GM21619 (cell line): Measurements from ENCODE around the gene MIS18BP1.
"Not testable (repeated sequence)": the region's sequence is repeated elsewhere in the genome, so short reads cannot be mapped to it uniquely, and the experiment has no call there.

ENCODE experiments used
- ATAC-seq: cut with Tn5 transposase; IDR thresholded peaks from one replicate; pipeline ENCODE4 v1.9.1; 2021; ENCODE audit not compliant: unreplicated experiment

The MIS18BP1 gene

DNA sequence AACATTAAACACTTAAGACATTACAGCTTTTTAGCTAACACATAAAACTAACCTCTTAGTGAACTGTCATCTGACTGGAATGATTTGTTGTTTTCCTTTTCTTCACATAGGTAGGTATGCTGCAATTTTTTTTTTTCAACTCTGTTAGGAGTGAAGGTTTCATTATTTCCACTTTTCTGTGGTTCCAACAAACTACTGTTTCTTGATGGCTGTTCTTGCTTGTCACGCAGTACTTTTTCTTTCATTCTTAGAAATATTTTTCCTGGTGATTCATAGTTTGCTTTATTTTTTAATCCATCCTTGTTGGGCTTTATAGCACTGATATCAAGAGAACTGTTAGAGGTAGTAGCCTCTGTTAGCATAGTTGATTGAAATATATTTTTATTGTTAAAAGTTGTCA, 6.3 kb downstream of the MIS18BP1 start:
- ATAC-seq = no peak

DNA sequence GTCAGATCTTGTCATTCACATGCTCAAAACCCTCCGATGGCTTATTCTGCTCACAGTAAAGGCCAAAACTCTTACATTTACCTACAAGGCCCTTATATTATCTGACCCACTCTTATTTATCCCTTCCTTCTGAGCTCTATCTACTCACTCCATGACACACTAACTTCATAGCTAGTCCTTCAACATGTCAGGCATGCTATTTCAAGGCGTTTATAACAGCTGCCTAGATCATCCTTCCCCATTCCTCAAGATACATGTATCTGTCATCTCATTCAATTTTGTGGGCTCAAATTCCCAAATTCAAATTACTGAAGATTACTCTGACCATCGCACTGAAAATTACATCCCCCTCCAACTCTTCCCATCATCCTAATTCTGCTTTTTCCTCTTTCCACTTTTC, 6.9 kb downstream of the MIS18BP1 start:
- ATAC-seq = no peak

DNA sequence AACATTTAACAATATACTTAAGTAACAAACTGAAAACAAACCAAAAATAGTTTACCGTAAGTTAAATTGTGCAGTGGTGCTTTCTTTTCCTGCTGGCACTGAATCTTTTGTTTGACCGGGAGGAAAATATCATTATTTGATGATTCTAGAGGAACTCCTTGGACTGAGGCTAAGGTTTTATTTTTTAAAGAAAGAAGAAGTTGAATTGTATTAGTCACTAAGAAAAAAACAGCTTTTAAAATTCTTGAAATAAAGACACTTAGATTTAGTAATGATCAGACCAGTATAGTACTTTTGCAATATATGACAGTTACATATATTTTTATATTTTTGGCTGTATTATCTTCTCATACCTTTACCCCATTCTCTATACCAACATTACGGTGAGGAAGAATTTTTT, 10.3 kb downstream of the MIS18BP1 start:
- ATAC-seq = no peak

DNA sequence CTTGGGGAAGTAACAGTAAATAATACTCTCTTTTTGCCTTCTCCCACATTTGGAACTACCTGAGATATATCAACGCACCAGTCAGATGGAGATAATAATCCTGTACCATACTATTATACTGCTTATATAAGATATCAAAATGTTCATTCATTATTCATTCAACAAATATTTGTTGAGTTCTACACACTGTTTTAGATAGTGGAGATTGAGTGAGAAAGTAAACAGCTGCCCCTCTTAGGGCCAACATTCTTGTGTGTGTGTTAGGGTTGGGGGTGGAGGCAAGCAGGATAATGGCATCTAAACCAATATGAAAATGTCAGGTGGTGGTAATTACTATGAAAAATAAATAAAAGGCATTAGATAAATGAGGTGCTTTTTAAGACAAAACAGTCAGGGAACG, 14.0 kb downstream of the MIS18BP1 start:
- no peak for ATAC-seq

DNA sequence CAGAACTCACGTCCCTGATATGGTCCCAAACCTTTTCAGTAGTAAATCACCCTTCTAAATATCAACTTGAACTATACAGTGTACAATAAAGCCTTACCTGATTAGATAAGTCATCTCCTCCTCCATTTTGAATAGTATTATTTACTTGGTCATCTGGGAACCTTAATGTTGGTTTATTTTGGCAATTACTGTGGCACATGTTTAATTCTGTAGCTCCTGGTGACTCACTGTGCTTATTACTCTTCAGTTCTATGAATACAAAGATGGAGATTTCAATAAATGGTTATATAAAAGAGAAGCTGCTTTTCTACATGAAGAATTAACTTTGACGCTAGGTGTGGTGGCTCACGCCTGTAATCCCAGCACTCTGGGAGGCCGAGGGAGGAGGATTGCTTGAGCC, 25.4 kb downstream of the MIS18BP1 start:
- ATAC-seq = no peak

DNA sequence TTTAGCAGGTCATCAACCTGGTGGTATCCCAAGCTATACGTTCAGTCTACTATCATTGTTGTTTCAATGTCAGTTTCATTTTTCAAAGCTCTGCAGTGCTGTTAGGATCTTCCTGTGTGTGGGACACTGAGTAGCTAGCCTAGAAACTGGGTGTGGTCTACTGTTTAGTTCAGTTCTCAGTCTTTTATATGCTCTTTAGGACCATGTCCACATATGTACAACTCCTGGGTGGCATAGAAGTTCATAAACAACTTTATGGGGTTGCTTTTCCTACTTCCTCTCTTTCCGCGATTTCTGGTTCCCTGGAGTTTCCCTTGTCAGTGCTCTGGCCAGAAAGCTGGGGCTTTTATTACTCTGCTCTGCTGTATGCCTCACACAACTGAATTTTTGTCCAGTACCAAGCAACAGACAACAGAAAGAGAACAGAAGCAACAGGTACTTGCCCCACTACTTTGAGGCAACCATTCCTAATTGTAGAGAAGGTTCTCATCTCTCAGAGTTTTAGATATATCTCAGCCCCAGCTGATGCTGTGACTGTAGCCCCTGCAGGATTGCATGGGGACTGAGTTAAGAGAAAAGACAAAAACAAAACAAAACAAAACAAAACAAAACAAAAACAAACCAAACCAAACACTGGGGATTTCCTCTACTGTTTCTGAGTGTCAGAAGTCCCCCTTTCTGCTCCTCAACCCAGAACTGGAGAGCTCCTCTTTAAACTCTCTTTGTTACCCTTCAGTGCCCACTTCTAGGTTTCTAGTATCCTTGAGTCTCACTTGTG, 30.3 kb downstream of the MIS18BP1 start:
- ATAC-seq = peak; percentile 49

DNA sequence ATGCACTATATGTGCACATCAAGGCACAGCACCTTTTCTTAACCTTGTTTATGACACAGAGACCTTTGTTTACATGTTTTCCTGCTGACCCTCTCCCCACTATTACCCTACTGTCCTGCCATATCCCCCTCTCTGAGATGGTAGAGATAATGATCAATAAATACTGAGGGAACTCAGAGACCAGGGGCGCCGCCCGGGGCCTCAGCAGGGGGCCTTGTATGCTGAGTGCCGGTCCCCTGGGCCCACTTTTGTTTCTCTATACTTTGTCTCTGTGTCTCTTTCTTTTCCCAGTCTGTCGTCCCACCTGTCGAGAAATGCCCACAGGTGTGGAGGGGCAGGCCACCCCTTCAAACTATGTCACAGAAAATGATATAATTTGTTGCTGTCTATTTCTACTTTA, 38.7 kb downstream of the MIS18BP1 start:
- ATAC-seq = not testable (repeated sequence)

DNA sequence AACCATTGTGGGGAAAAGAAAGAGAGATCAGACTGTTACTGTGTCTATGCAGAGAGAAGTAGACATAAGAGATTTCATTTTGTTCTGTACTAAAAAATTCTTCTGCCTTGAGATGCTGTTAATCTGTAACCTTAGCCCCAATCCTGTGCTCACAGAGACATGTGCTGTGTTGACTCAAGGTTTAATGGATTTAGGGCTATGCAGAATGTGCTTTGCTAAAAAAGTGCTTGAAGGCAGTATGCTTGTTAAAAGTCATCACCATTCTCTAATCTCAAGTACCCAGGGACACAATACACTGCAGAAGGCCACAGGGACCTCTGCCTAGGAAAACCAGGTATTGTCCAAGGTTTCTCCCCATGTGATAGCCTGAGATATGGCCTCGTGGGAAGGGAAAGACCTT, 39.3 kb downstream of the MIS18BP1 start:
- ATAC-seq = not testable (repeated sequence)

DNA sequence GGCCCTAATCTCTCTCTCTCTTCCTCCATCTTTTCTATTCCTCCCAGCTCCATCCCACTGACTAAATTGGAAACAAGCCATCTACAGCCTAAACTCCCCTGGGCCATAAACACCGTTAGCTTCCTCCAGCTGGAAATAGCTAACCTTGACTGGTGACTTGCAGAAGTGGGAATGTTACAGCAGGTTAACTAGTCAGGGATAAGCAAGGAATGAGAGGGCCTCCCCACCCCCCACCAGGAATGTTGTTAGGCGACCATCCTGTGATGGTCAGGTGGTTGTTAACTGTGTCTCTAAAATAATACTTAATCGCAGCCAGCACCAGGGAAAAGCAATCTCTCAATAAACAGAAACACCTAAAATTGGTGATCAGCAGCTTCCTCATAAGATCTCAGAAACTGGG, 40.8 kb downstream of the MIS18BP1 start:
- no peak for ATAC-seq

DNA sequence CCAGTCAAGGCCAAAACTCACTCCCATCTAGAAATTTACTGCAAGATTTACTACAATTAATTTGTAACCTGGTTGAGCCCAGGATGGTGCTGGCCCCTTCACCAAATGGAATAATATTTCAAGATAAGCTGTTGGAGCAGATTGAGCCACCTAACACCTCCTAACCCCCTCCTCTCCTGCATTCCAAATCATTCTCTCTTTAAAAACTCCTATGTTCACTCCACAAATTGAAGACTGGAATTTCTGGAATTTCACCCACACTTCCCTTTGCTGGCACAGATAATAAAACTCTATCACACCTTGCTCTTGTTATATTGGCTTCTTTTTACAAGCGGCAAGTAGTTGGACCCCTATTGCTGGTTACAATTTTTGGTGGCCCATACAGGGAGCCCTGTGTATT, 41.7 kb downstream of the MIS18BP1 start:
- ATAC-seq = no peak

DNA sequence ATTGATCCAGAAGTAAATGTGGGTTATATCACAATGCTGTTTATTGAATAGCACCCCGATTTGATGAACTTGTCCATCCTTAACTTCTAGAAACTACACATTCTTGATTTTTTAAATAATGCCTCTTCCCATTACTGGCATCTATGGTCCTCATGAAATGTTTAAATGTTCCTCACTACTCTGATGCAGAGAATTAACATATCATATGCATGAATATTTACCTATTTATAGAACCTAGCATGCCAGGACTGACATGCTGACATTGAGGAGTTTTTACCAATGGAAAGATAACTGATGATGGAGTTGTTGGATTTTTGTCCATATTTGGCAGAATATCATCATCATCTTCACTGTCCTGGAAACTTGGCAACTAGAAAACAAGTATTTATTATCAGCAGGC, 42.8 kb downstream of the MIS18BP1 start:
- no peak for ATAC-seq

DNA sequence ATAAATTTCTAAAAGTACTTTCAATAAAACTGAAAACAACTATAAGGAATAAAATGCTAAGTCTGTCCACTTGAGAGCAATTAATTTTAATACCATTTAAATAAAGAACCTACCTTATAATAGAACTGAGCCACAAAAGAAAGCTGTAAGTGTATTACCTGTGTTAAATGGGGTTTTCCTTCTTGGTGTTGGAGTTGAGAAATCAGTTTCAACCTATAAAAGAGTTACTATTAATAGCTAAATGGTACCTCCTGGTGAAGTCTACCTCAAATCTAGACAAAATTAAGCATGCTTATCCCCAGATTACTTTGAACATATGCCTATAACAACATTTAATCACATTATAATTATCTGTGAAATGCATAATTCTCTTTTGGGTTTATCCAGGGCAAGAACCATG, 48.8 kb downstream of the MIS18BP1 start:
- ATAC-seq = no peak

DNA sequence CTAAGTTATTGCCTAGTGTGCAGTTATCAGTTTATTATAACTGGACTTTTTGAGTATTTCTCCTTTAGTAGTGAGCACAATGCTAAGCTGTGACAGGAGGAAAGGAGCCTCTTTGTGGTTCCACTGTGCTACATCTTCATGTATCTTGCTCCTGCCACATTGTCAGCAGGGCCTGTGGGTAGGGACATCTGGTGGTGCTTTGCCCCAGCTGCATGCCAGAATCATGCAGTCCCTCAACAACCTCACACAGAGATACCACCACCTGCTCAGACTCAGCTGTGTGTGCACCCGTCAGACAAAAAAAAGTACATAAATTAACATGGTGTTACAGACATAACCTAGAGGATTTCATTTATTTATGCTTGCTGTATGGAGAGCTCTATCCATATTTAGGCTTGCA, 51.1 kb downstream of the MIS18BP1 start:
- peak; percentile 83 for ATAC-seq

DNA sequence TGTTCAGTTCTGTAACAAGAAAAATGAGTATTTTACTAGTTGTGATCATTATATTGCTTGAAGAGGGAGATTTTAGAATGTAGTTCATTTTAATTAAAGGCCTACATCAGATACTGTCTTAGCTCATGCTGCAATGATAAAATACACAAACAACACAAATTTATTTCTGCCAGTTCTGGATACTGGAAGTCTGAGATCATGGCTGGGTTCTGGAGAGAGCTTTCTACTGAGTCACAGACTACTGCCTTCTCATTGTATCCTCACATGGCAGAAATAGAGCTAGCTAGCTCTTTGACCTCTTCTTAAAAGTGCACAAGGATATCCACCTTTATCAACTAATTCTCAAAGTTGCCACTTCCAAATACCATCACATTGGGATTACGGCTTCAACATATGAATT, 53.8 kb downstream of the MIS18BP1 start:
- no peak for ATAC-seq

DNA sequence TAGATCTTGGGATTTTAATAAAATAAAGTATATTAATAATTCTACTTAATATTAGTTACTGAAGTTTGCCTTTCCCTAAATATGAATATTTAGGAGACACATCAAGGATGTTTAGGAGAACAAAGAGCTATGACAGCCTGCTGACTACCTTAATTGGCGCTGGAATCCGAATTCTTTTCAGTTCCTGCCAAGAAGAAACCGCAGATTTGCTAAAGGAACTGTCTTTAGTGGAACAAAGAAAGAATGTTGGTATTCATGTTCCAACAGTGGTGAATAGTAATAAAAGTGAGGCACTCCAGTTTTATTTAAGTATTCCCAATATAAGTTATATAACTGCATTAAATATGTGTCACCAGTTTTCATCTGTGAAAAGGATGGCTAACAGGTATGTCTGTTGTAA, 54.5 kb downstream of the MIS18BP1 start:
- ATAC-seq = no peak

DNA sequence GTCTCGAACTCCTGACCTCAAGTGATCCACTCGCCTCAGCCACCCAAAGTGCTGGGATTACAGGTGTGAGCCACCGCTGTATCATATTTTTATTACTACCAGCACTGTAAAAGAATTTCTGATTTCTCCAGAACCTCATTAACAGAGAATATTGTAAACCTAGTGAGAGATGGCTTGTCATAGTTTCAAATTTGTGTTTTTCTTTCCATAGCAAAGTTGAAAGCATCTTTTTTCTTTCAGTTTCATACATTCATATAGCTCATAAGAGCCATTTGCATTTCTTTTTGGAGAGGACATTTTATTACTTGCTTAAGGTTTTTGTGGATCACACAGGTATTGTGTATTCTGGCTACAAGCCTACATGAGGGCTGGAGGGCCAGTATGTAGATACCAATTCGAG, 58.0 kb downstream of the MIS18BP1 start:
- peak; percentile 66 for ATAC-seq

DNA sequence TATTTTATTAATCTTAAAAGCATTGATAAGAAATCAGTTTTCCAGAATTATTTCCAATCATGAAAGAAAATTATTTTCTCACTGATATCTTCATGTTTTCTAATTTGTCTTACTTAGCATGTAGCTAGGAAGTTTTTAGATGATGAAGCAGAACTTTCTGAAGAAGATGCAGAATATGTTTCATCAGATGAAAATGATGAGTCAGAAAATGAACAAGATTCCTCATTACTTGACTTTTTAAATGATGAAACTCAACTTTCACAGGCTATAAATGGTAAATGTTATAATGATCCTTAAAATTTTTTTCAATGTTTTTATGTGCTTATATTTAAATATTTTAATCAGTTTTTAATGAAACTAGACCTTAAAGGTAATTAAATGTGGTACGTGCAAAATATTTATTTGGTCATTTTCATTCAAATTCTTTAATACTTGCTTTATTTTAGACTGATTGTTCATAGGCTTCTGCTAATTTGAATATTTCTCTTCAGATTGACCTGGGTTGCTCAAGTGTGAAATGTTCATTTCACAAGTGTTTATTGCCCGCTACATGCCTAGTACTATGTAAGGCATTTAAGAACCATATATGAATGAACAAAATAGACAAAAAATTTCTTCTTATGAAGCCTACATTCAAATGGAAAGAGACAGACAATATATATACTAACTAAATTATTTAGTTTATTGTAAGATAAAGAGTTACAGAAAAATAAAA, 67.7 kb downstream of the MIS18BP1 start:
- ATAC-seq = no peak

DNA sequence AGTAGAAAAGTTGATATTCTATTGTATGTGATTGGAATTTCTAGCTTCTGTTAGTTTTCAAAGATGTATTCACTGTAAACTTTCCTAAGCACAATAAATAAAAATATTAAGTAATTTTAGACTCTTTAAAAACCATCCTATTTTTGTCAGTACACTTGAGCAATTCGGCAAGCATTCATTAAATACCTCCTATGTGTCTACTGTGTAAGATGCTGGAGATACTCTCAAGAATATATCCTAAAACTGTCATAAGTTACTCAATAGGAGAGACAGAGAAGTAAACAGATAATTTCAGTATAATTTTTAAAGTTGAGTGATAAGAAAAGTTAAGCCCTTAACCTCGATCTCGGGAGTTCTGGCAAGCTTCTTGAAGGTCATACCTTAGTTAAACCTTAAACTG, 71.2 kb downstream of the MIS18BP1 start:
- ATAC-seq = no peak

DNA sequence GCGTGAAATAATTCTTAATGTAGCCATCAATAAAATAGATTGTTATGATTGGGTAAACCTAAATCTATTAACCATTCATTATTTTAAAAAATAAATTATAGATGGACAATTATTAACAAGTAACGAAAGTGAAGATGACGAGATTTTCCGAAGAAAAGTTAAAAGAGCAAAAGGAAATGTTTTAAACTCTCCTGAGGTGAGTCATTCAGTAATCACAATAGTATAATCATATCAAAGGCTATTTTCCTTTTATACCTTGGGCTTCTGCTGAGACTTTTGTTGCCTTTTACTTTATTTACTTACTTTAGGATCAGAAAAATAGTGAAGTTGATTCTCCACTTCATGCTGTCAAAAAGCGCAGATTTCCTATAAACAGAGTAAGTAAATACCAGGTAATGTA, 71.7 kb downstream of the MIS18BP1 start:
- ATAC-seq = no peak

DNA sequence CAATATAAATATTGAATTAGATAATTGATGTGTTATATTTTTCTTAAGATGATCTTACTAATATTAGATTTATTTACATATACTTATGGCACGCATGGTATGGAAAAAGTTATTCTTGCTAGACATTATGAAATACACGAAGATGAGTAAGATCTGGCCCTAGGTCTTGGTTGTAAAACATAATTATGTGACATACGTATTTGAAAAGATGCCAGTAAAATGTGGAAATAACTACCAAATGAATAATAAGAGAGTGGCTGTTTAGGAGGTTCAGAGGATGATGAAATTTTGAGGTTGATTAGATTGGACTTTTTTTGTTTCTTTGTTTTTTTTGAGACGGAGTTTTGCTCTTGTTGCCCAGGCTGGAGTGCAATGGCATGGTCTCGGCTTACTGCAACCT, 75.9 kb downstream of the MIS18BP1 start:
- no peak for ATAC-seq

DNA sequence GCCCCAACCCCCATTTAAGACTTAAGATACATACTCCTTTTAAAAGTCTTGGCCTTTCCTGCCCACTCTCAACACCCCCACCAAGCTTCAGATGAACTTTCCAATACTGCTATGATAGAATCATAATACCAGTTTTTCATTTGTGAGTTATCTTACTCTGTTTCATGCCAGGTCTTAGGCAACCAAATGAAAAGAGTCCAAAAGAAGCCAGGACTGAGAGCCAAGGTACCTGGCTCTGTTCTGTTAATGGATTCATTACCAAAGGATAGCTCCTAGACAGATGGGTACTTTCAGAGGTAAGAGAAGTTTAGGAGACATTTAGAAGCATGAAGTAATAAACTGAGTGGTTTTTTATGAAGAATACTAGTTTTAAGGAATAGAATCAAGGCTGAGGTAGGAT, 83.1 kb downstream of the MIS18BP1 start:
- no peak for ATAC-seq

DNA sequence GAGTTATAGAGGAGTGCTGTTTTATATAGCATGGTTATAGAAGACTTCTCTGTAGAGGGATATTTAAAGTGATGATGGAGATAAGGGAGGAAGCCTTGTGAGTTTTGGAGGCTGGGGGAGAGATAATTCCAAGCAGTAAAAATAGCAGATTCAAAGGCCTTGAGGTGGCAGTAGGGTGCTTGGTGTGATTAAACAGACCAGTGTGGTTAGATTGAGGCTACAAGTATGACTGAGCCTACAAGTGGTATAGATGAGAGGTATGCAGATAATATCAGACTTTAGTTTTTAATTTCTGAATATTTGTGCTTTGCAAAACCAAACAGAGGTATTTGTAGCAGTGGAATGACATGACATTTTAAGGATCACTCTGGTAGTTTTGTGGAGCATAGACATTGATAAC, 96.9 kb downstream of the MIS18BP1 start:
- no peak for ATAC-seq
